GM18870 (cell line): ENCODE results near the gene SULT1C4.

Experiments
- ATAC-seq: cut with Tn5 transposase; IDR thresholded peaks from one replicate; pipeline ENCODE4 v1.9.1; 2021; ENCODE audit warnings: moderate library complexity; ENCODE audit not compliant: unreplicated experiment

SULT1C4 gene

DNA sequence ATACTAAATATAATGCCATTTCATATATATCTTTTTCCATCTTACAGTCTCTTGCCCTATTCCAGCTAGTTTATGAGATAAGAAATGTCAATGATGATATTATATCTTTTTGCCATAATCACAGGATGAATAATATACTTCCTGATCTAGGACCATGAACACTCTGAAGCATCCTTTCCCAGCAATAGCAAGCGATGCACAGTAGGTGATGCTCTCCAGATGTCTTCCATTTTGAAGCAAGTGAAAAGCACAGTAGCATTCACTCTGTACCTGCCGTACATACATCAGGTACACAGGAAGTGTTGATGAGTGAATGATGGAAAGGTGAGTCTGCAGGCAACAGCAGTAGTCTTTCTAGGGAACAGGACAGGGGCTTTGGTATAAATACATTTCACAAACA lies 8.6 kb upstream of the SULT1C4 start:
- no peak for ATAC-seq

GRCh38 chr2:108370080-108370479 lies 7.7 kb upstream of the SULT1C4 start:
- no peak for ATAC-seq

GRCh38 chr2:108376774-108377173 lies 980 bp upstream of the SULT1C4 start:
- ATAC-seq = no peak

GRCh38 chr2:108377401-108377800 lies 353 bp upstream of the SULT1C4 start:
- no peak for ATAC-seq

DNA sequence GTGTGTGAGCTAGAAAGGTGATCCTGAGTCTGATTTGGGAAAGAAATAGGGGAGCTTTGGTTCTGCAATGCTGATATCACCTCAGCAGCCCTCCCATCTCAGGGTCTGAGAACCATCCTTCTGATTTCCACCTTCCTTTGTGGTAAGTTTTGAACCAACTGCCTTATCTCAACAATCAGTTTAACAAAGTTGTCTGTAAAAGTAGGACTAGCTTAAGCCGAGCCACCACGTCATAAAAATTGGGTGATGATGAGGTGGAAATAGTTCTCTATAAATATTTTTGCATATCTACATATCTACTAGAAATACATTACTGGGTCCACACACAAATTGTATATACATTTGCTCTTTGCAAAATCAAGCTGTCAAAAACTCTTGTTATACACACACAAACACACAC lies 1.1 kb downstream of the SULT1C4 start:
- ATAC-seq = no peak

DNA sequence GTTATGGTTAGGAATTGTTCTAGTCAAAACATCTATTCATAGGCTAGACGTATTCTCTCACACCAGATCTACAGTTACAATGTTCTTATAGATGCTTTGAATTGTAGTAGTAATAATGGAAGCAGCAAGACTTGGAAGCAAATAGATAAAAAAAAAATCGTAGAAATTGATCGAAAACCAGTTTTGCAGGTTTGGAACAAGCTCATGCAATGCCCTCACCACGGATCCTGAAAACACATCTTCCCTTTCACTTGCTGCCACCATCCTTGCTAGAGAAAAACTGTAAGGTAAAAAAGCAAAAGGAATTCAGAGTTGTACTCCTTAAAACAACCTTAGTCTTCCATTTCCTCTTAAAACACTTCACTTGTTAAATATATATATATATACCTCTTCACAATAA lies 4.4 kb downstream of the SULT1C4 start:
- no peak for ATAC-seq

DNA sequence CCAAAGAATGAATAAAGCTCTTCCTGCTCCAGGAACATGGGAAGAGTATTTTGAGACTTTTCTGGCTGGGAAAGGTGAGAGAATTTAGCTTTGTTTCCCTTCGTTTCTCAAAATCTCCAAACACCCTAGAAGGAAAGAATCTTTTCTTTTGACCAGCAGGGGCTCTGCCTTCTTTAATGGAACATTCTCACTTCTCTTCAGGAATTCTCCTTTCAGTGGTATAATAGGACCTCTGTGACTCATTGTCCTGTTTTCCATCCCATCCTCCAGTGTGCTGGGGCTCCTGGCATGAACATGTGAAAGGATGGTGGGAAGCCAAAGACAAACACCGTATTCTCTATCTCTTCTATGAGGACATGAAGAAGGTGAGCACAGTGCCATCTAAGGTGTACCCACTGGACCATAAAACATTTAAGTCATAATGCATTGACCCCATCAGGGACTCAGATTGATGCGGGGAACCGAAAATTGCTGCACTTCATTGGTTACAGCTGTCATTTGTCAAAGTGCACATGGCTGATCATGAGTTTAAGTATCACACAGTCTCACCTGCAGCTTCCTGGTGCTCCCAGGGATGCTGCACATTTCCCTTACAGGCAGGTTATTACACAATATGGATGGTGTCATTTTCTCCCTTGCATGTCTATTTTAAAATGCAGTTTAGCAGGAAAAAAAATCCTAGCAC lies 5.5 kb downstream of the SULT1C4 start:
- no peak for ATAC-seq

GRCh38 chr2:108384662-108385393 lies 7.1 kb downstream of the SULT1C4 start:
- ATAC-seq = no peak

DNA sequence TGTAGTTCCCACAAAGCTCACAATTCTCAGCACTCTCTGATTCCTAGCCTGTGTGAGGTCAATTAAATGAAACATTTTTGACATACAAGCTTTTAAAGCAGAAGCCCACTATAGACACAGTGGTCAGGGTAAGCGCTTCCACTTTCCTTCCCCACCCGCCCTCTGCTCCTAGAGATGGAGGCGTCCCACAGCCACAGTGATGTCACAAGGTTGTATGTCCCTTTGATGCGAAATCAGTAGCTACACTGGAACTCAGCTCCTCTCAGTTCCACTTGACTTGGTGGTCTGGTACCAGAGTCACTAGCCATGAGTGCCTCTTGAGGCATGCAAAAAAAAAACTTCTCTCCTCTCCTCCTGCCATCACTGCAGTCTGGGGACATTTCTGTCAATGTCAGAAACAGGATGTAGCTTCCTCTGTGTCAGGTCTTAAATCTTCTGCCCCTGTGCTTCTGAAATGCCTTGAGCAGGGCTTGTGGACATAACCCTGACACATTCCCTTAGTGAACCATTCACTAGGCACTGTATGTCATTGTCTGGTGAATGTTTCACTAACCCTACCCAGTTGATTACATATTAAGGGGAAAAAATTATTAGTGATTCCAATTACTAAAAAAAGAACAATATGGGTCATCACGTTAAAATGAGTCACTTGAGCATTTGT lies 7.8 kb downstream of the SULT1C4 start:
- peak; percentile 84 for ATAC-seq

DNA sequence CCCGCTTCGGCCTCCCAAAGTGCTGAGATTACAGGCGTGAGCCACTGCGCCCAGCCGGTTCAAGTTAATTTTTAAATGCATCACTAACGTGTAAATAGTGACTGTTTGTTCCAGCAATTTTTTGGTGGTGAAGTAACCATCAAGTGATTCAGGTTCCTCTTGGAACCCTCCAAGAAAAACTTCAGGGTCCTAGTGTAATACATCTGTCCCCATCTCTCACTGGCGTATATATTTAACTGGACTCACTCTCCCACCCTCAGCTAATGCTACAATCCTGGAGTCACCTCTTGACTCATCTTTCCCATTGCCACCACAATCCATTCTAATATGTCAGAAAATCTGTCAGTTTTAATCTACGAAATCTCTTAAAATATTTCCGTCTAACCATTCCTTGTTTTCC lies 10.3 kb downstream of the SULT1C4 start:
- ATAC-seq = no peak

- ATAC-seq = no peak
Measured at GRCh38 chr2:108390340-108390739, 12.6 kb downstream of the SULT1C4 start.

- ATAC-seq = no peak
Measured at GRCh38 chr2:108392029-108392428, 14.3 kb downstream of the SULT1C4 start.

DNA sequence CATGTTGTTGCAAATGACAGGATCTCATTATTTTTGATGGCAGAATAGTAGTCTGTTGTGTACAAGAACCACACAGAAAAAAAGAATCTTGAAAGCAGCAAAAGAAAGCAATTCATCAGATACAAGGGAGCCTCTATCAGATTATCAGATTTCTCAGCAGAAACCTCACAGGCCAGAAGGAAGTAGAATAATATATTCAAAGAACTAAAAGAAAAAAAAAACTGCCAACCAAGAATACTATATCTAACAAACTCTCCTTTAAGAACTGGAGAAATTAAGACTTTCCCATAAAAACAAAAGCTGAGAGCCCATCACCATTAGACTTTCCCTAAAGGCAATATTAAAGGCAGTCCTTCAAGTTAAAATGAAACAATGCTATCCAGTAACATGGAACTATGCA lies 15.4 kb downstream of the SULT1C4 start:
- ATAC-seq = no peak

GRCh38 chr2:108395155-108395554 lies 17.4 kb downstream of the SULT1C4 start:
- no peak for ATAC-seq

DNA sequence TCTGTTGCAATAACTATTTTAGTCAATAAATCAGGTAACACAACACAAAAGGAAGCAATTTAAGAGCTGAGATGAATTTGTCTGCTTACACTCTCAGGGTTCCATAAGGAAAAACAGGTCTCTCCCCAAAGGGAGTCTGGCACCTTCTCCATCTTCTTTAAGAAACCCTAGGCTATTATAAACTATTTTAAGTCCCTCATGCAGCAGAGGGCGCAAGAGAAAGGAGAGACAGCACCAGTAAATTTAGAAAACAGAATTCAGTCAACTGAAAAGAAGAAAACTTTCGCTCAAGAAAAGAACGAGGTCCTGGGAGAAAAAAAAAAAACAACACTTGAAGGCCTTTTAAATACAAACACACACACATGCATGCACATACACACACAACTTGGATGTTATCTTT lies 19.1 kb downstream of the SULT1C4 start:
- no peak for ATAC-seq

DNA sequence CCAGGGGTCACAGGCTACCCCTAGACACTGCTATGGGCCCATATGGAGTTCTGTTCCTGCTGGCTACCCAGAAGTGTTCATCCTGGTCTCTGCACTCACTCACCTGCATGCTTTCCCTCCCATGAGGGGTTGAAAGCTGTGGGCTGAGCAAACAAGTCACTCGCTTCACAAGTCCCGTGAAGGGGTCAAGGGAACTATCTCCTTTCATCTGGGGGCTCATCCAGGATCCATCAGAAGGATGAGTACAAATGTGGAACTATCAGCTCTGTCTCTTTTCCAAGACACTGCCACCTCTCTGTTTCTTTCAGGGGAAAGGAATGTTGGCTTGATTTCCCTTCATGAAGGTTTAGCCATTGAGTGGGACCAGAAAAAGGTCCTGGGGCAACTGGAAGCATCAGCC lies 21.7 kb downstream of the SULT1C4 start:
- ATAC-seq = no peak

GRCh38 chr2:108401800-108402199 lies 24.0 kb downstream of the SULT1C4 start:
- ATAC-seq = no peak

GRCh38 chr2:108403494-108403893 lies 25.7 kb downstream of the SULT1C4 start:
- ATAC-seq = no peak

DNA sequence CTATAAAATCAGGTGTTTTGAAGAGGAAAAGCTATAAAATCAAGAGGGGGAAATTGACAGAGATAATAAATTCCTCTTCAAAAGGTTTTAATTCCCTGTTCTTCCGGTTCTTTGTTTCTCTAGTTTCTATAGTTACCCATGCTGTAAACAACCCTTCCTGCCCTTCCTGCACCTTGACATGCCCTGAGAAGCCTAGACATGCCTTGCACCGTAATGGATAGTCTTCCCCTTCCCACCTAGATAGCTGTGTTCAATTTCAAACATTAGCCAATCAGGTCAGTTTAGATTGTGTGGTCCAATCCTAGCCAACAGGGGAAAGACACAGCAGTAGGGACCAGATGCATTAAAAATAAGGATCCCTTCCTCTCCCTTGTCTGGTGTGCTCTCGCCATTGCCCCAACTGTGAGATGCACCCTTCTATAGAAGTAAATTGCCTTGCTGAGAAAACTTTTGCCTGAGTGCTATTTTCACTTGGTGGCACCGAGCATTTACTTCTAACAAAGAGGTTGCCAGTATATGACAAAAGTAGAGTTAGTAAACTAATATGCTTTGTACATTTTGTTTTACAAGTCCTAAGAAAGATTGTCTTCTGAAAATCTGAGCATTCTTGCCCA lies 27.1 kb downstream of the SULT1C4 start:
- ATAC-seq = no peak

DNA sequence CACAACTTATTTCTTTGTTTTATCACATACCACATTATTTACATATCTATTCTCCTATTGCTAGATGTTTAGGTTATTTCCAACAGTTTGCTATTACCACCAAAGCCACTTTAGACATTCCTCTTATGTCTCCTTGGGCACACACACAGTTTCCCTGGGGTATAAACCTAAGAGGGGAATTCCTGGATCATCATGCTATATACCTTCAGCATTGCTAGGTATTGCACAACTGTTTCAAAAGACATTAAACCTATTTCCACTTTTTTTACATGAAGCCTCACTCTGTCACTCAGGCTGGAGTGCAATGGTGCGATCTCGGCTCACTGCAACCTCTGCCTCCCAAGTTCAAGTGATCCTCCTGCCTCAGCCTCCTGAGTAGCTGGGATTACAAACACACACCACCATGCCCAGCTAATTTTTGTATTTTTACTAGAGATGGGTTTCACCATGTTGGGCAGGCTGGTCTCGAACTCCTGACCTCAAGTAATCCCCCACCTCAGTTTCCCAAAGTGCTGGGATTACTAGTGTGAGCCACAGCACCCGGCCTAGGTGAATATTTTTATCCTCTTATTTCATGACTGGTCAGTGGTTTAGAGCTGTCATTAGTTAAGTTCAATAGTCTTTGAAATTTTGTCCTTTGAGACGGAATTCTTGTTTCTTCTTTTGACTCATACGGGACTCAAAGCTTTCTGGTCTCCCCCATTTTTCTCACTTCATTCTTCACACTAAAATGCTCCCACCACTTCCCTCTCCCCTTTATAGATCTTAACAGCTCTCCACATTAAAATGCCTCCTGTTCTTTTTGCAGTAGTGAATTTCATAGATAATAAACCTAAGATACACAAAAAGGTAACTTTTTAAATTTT lies 30.3 kb downstream of the SULT1C4 start:
- no peak for ATAC-seq

- no peak for ATAC-seq
Measured at GRCh38 chr2:108409768-108410167, 32.0 kb downstream of the SULT1C4 start.
